PC-9 (cell line): Measurements from ENCODE around the gene MBOAT7.

Experiments
- EZH2 ChIP-seq: fragments of 200-600 bp; sonication (generic); IDR thresholded peaks from 2 replicates; pipeline ENCODE4 v1.8.0; 2017; ENCODE audit warnings: antibody characterized with exemption, low read depth
- TF ChIP-seq, protein P1 (sequence below): fragments of 200-600 bp; sonication (generic); conservative IDR thresholded peaks from 2 replicates; pipeline ENCODE4 v1.6.1; 2017; ENCODE audit warnings: mixed run types, antibody characterized with exemption, mild to moderate bottlenecking, moderate library complexity

DNA sequence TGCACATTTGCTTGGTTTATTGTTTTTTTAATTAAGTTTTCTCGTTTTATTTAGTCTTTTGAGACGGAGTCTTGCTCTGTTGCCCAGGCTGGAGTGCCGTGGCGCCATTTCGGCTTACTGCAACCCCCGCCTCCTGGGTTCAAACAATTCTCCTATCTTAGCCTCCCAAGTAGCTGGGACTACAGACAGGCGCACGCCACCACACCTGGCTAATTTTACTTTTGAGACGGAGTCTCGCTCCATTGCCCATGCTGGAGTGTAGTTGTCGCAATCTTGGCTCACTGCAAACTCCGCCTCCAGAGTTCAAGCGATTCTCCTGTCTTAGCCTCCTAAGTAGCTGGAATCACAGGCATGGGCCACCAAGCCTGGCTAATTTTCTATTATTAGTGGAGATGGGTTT is 12.6 kb upstream of the MBOAT7 start:
- TF ChIP-seq, protein P1, sequence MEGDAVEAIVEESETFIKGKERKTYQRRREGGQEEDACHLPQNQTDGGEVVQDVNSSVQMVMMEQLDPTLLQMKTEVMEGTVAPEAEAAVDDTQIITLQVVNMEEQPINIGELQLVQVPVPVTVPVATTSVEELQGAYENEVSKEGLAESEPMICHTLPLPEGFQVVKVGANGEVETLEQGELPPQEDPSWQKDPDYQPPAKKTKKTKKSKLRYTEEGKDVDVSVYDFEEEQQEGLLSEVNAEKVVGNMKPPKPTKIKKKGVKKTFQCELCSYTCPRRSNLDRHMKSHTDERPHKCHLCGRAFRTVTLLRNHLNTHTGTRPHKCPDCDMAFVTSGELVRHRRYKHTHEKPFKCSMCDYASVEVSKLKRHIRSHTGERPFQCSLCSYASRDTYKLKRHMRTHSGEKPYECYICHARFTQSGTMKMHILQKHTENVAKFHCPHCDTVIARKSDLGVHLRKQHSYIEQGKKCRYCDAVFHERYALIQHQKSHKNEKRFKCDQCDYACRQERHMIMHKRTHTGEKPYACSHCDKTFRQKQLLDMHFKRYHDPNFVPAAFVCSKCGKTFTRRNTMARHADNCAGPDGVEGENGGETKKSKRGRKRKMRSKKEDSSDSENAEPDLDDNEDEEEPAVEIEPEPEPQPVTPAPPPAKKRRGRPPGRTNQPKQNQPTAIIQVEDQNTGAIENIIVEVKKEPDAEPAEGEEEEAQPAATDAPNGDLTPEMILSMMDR = no peak
- no peak for TF ChIP-seq EZH2
